Measurements from ENCODE around the gene PARN. TPM values are rescaled to one million over a fixed set of nuclear protein-coding genes. Genes with fewer than 3 reads are reported as not detected.

The PARN gene
- total RNA-seq, 5 donors from 2014 or later (not counting 1 experiment from before 2014, with no cell fraction given), result 34.4 to 42.7 (median 38.4) TPM

DNA sequence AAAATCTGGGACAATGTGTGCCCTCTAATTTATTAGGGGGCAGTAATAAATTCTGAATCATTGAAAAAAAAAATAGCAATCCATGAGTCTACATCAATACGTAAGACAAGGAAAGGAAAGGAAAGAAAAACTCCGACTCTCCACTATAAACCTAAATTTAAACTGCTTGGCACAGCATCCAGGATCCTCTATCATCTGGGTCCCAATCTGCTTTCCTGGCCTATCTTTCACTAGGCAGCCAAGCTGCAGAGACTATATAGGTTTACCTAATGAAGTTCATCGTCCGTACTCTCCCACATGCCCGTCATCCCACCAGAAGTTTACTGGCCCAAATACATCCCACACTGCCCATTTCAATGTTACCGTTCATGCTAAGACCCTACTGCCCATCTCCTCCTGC, 179.2 kb downstream of the PARN start:
- H3K9me3 ChIP-seq, result no peaks in the 10 kb centered on the region
- no peak for DNase-seq
- H3K4me1 ChIP-seq (ENCODE audit: control insufficient read depth in 1 of 2, extremely low read depth in 1 of 2, insufficient read depth in 2 of 2, low read length in 2 of 2), result no peaks in the 10 kb centered on the region
- CTCF ChIA-PET, result interaction anchor here in 1 of 2 donors (0.7 kb wide), 1 partner anchor 14 kb away, joined by 3 read pairs; no protein-coding TSS in a partner anchor
- Mint-ChIP-seq H3K27me3 (no peaks in the 10 kb centered on the region), H3K4me3 (no peak overlapping the region), H3K36me3 (peaks cover 9% of the 10 kb centered on the region), H3K9me3 (no peaks in the 10 kb centered on the region), H3K4me1 (no peaks in the 10 kb centered on the region), H3K27ac (no peak overlapping the region)
- WGBS (ENCODE audit: insufficient coverage), result 97% methylated on average over 4 of the region's 6 CpGs
- no peaks in the 10 kb centered on the region for H3K27me3 ChIP-seq (replicated peaks in 1 of 2; ENCODE audit: control insufficient read depth in 2 of 2, extremely low read depth in 1 of 2, insufficient read depth in 2 of 2, low read length in 1 of 2)
- H3K36me3 ChIP-seq (ENCODE audit: control insufficient read depth in 2 of 2, extremely low read depth in 1 of 2, insufficient read depth in 1 of 2, low read length in 1 of 2), result peaks cover 0 to 11% of the 10 kb centered on the region in 2 donors
- POLR2A ChIA-PET, result no interaction called here
- no peak for ATAC-seq (replicated peaks in 1 of 4)
- H3K27ac ChIP-seq (ENCODE audit: low read length), result no peak overlapping the region
- H3K4me3 ChIP-seq (ENCODE audit: control insufficient read depth in 1 of 2, extremely low read depth in 1 of 2, low read length in 1 of 2), result no peak overlapping the region

DNA sequence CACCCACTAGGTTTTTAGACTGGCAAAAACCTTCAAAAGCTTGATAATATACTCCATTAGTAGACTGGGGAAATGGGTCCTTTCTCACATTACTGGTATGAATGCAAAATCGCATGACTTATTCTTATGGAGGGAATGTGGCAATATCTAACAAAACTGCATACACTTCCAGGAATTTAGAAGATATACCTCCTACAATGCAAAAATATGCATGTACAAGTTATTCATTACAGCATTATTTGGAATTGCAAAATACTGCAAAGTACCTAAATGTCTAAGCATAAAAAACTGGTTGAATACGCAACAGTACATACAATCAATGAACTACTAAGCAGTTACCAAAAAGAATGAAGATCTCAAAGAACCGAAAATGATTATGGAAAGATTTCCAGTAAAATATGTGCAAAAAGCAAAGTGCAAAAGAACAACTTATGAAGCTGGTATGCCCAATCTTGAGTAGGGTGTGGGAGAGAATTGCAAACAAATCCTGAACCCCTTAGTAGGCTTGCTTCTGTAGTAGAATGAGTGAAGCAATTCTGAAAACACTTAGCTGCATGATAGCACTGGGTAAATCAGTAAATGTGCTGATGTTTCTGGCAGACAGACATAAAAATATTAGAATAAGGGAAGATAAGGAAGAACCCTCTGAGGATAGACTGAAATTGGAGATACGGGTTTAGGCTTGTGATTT, 180.1 kb downstream of the PARN start:
- Mint-ChIP-seq H3K9me3 (no peaks in the 10 kb centered on the region), H3K27ac (no peak overlapping the region), H3K4me1 (no peaks in the 10 kb centered on the region)

DNA sequence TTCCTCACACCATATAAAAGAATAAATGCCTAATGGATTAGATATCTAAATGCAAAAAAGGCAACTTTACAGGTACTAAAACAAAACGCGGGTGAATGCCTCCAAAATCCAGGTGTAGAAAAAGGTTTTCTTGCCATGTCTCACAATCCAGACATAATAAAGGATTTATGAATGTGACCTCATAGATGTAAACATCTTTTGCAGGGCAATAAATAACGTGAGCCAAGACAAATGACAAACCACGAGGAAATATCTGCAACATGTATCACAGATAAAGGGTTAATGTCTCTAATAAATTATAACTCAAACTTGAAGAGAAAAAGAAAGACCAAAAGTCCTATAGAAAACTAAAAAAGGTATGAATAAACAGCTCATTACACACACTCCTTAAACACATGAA, 180.7 kb downstream of the PARN start:
- Mint-ChIP-seq H3K9me3 (no peaks in the 10 kb centered on the region), H3K4me1 (no peaks in the 10 kb centered on the region), H3K27me3 (no peaks in the 10 kb centered on the region), H3K27ac (no peak overlapping the region), H3K36me3 (peaks cover 18% of the 10 kb centered on the region), H3K4me3 (no peak overlapping the region)
- Histone ChIP-seq H3K27ac (ENCODE audit: low read length) (no peak overlapping the region), H3K4me3 (ENCODE audit: control insufficient read depth in 1 of 2, extremely low read depth in 1 of 2, low read length in 1 of 2) (no peak overlapping the region), H3K36me3 (ENCODE audit: control insufficient read depth in 2 of 2, extremely low read depth in 1 of 2, insufficient read depth in 1 of 2, low read length in 1 of 2) (peaks cover 0 to 17% of the 10 kb centered on the region in 2 donors), H3K4me1 (ENCODE audit: control insufficient read depth in 1 of 2, extremely low read depth in 1 of 2, insufficient read depth in 2 of 2, low read length in 2 of 2) (no peaks in the 10 kb centered on the region), H3K9me3 (no peaks in the 10 kb centered on the region), H3K27me3 (replicated peaks in 1 of 2; ENCODE audit: control insufficient read depth in 2 of 2, extremely low read depth in 1 of 2, insufficient read depth in 2 of 2, low read length in 1 of 2) (no peaks in the 10 kb centered on the region)
- POLR2A ChIA-PET, result no interaction called here
- no peak for ATAC-seq (replicated peaks in 1 of 4)
- no CpG with 5 or more reads among the region's 4 CpGs for WGBS (ENCODE audit: insufficient coverage)
- CTCF ChIA-PET, result no interaction called here
- DNase-seq, result no peak

More for the DNA sequence above, 180.1 kb downstream of the PARN start:
- CTCF ChIA-PET, result no interaction called here
- Histone ChIP-seq H3K9me3 (no peaks in the 10 kb centered on the region), H3K4me1 (ENCODE audit: control insufficient read depth in 1 of 2, extremely low read depth in 1 of 2, insufficient read depth in 2 of 2, low read length in 2 of 2) (no peaks in the 10 kb centered on the region), H3K27me3 (replicated peaks in 1 of 2; ENCODE audit: control insufficient read depth in 2 of 2, extremely low read depth in 1 of 2, insufficient read depth in 2 of 2, low read length in 1 of 2) (no peaks in the 10 kb centered on the region), H3K27ac (ENCODE audit: low read length) (no peak overlapping the region), H3K4me3 (ENCODE audit: control insufficient read depth in 1 of 2, extremely low read depth in 1 of 2, low read length in 1 of 2) (no peak overlapping the region), H3K36me3 (ENCODE audit: control insufficient read depth in 2 of 2, extremely low read depth in 1 of 2, insufficient read depth in 1 of 2, low read length in 1 of 2) (peaks cover 0 to 14% of the 10 kb centered on the region in 2 donors)
- H3K27me3 Mint-ChIP-seq, result no peaks in the 10 kb centered on the region
- ATAC-seq (replicated peaks in 1 of 4), result no peak
- H3K4me3 Mint-ChIP-seq, result no peak overlapping the region
- no peak for DNase-seq
- peaks cover 14% of the 10 kb centered on the region for H3K36me3 Mint-ChIP-seq
- POLR2A ChIA-PET, result no interaction called here
- WGBS (ENCODE audit: insufficient coverage), result no CpG with 5 or more reads among the region's 4 CpGs

DNA sequence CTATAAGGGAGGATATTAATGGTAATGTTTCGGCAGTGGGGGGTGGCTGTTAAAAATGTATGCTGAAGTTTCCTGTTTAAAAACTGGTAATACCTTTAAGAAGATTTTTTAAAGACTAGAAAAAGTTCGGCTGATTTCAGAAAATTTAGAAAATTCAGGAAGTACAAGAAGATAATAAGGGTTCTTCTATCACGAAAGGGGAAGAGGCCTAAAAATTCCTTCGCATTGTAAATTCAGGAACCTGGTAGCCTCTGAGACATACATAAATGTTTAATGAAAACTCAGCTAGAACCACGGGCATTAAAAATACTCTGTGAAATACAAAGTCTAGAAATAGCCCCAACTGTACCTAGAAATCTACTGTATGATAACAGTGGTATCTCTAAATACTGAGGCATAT, 181.2 kb downstream of the PARN start:
- no peak overlapping the region for H3K27ac ChIP-seq (ENCODE audit: low read length)
- no peaks in the 10 kb centered on the region for H3K9me3 ChIP-seq
- H3K36me3 ChIP-seq (ENCODE audit: control insufficient read depth in 2 of 2, extremely low read depth in 1 of 2, insufficient read depth in 1 of 2, low read length in 1 of 2), result peaks cover 0 to 17% of the 10 kb centered on the region in 2 donors
- H3K4me1 ChIP-seq (ENCODE audit: control insufficient read depth in 1 of 2, extremely low read depth in 1 of 2, insufficient read depth in 2 of 2, low read length in 2 of 2), result no peaks in the 10 kb centered on the region
- DNase-seq (no peak), ATAC-seq (replicated peaks in 1 of 4) (no peak)
- ChIA-PET POLR2A (no interaction called here), CTCF (no interaction called here)
- no peaks in the 10 kb centered on the region for H3K27me3 ChIP-seq (replicated peaks in 1 of 2; ENCODE audit: control insufficient read depth in 2 of 2, extremely low read depth in 1 of 2, insufficient read depth in 2 of 2, low read length in 1 of 2)
- peak overlapping the region in 1 of 2 donors; percentile 1 for H3K27ac Mint-ChIP-seq
- H3K4me3 ChIP-seq (ENCODE audit: control insufficient read depth in 1 of 2, extremely low read depth in 1 of 2, low read length in 1 of 2), result no peak overlapping the region
- no peaks in the 10 kb centered on the region for H3K27me3 Mint-ChIP-seq
- H3K9me3 Mint-ChIP-seq, result no peaks in the 10 kb centered on the region
- peaks cover 20% of the 10 kb centered on the region for H3K36me3 Mint-ChIP-seq
- no peak overlapping the region for H3K4me3 Mint-ChIP-seq
- H3K4me1 Mint-ChIP-seq, result no peaks in the 10 kb centered on the region
- WGBS (ENCODE audit: insufficient coverage), result 80% methylated on average over 1 of the region's 5 CpGs

DNA sequence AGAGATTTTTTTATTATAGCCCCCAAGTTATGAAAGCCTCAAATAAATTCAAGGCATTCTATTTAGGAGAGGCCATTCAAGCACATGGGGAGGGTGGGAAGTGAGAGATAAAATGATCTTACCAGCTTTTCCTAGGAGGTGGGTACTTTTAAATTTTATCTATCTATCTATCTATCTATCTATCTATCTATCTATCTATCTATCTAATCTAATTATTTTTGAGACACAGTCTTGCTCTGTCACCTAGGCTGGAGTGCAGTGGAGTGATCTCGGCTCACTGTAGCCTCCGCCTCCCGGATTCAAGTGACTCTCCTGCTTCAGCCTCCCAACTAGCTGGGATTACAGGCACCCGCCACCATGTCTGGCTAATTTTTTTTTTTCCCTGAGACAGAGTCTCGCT, 182.3 kb downstream of the PARN start:
- no peaks in the 10 kb centered on the region for H3K9me3 Mint-ChIP-seq
- no peak overlapping the region for H3K4me3 Mint-ChIP-seq
- Histone ChIP-seq H3K27me3 (replicated peaks in 1 of 2; ENCODE audit: control insufficient read depth in 2 of 2, extremely low read depth in 1 of 2, insufficient read depth in 2 of 2, low read length in 1 of 2) (no peaks in the 10 kb centered on the region), H3K4me3 (ENCODE audit: control insufficient read depth in 1 of 2, extremely low read depth in 1 of 2, low read length in 1 of 2) (no peak overlapping the region), H3K4me1 (ENCODE audit: control insufficient read depth in 1 of 2, extremely low read depth in 1 of 2, insufficient read depth in 2 of 2, low read length in 2 of 2) (no peaks in the 10 kb centered on the region), H3K27ac (ENCODE audit: low read length) (no peak overlapping the region), H3K9me3 (no peaks in the 10 kb centered on the region), H3K36me3 (ENCODE audit: control insufficient read depth in 2 of 2, extremely low read depth in 1 of 2, insufficient read depth in 1 of 2, low read length in 1 of 2) (peaks cover 0 to 17% of the 10 kb centered on the region in 2 donors)
- ChIA-PET CTCF (no interaction called here), POLR2A (no interaction called here)
- ATAC-seq (replicated peaks in 1 of 4), result no peak
- 100% methylated on average over 3 of the region's 5 CpGs for WGBS (ENCODE audit: insufficient coverage)
- no peak for DNase-seq
- H3K4me1 Mint-ChIP-seq, result no peaks in the 10 kb centered on the region
- H3K27me3 Mint-ChIP-seq, result no peaks in the 10 kb centered on the region
- no peak overlapping the region for H3K27ac Mint-ChIP-seq
- peaks cover 23% of the 10 kb centered on the region for H3K36me3 Mint-ChIP-seq

DNA sequence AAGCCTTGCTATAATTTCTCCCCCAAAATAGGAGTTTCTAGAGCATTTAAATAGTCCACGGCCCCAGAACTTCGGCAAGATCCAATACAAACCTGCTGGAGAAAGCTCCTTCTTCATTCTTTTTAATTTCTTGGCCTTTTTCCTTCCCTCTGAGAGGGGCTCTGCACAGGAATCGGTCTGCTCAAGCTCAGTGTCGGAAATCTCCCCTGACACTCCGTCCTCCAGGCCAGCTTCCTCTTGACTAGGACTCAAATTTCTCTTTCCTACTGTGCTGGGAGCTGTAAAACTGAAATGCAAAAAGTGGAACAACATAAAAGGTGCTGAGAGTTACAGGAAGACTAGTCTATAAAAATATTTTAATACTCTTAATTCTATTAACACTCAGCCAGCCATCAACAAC, 183.3 kb downstream of the PARN start:
- Histone ChIP-seq H3K4me3 (ENCODE audit: control insufficient read depth in 1 of 2, extremely low read depth in 1 of 2, low read length in 1 of 2) (no peak overlapping the region), H3K27me3 (replicated peaks in 1 of 2; ENCODE audit: control insufficient read depth in 2 of 2, extremely low read depth in 1 of 2, insufficient read depth in 2 of 2, low read length in 1 of 2) (no peaks in the 10 kb centered on the region), H3K27ac (ENCODE audit: low read length) (no peak overlapping the region), H3K4me1 (ENCODE audit: control insufficient read depth in 1 of 2, extremely low read depth in 1 of 2, insufficient read depth in 2 of 2, low read length in 2 of 2) (no peaks in the 10 kb centered on the region), H3K36me3 (ENCODE audit: control insufficient read depth in 2 of 2, extremely low read depth in 1 of 2, insufficient read depth in 1 of 2, low read length in 1 of 2) (peaks cover 0 to 19% of the 10 kb centered on the region in 2 donors), H3K9me3 (no peaks in the 10 kb centered on the region)
- Mint-ChIP-seq H3K27ac (no peak overlapping the region), H3K36me3 (peaks cover 25% of the 10 kb centered on the region), H3K4me1 (no peaks in the 10 kb centered on the region), H3K9me3 (no peaks in the 10 kb centered on the region), H3K4me3 (no peak overlapping the region), H3K27me3 (no peaks in the 10 kb centered on the region)
- WGBS (ENCODE audit: insufficient coverage), result 100% methylated on average over 2 of the region's 5 CpGs
- POLR2A ChIA-PET, result interaction anchor here in 1 of 2 donors (0.6 kb wide), 1 partner anchor 1092 kb away, joined by 4 read pairs; no protein-coding TSS in a partner anchor
- ATAC-seq (replicated peaks in 1 of 4) (no peak), DNase-seq (no peak)
- CTCF ChIA-PET, result no interaction called here

Measured in T-cell (primary cell).